Posterior vena cava (tissue), 2 donors: ENCODE results near the gene METTL6. TPM values are rescaled to one million over a fixed set of nuclear protein-coding genes. Genes with fewer than 3 reads are reported as not detected.

Experiments used
- DNase-seq: peaks from one replicate; pipeline ENCODE4 v3.0.0-alpha.2; 2020; ENCODE audit warnings: low spot score
- intact Hi-C, 2 donors: fragments of 100-400 bp; cut with DNase I; formaldehyde crosslinking; loops; one replicate each; pipeline versions ENCODE4 v1.14.1 to v1.14.2; 2022 to 2023
- total RNA-seq, 2 donors: library from RNA; stranded (reverse); fragmentation: NEBNext Ultra II Directional; extraction: Animal tissue kit (Norgen Biotek cat#: 25700); gene quantifications; one replicate each; pipeline ENCODE4 v1.2.1, GENCODE V29; 2021
- donor health status: DM: yes; HTN: yes; CAD: no.
- donor health status: DM: yes; HTN: yes; CAD: no.

The METTL6 gene
- total RNA-seq, 2 donors from 2014 or later, result 10.6 to 11.1 TPM

GRCh38 chr3:15452156-15452555 is 24.8 kb upstream of the METTL6 start:
- no peak for DNase-seq
- intact Hi-C loops, result no loop called here

DNA sequence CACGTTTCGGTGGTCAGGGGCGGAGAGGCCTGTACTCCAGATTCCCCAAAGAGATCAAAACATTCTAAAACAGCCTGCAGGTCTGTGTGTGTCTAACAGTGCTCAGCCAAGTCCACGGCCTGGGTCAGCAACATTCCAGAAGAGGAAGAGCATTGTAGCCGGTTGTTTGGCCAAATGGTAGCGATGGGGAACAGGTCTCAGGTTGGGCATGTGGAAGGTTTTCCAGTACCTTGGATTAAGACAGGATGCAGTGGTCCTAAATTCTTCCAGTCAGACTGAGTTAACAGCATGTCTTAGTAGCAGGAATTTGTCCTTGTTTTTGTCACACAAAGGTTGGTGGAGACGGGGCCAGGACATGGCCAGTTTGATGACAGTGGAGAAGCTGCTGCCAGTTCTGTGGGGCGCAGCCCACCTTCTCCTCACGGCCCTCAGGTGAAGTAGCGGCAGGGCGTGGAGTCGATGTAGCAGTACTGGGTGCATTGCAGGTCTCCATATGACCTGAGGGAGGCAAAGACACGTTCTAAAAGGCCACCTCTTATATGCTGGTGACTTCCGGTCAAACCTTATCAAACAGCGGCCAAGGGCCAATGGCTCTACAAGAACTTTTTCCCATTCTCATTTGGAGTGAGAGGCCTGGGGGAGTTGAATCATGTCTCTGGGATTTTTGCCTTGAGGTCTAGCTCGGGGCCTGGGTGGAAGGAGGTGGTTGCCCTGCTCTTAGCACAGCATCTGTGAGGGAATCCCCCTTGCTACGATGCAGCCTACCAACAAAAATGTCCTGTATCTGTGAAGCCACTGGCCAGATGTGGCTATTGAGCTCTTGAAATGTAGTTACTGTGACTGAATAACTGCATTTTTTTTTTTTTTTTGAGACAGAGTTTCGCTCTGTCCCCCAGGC is 24.1 kb upstream of the METTL6 start:
- intact Hi-C loops, result no loop called here
- DNase-seq, result no peak

DNA sequence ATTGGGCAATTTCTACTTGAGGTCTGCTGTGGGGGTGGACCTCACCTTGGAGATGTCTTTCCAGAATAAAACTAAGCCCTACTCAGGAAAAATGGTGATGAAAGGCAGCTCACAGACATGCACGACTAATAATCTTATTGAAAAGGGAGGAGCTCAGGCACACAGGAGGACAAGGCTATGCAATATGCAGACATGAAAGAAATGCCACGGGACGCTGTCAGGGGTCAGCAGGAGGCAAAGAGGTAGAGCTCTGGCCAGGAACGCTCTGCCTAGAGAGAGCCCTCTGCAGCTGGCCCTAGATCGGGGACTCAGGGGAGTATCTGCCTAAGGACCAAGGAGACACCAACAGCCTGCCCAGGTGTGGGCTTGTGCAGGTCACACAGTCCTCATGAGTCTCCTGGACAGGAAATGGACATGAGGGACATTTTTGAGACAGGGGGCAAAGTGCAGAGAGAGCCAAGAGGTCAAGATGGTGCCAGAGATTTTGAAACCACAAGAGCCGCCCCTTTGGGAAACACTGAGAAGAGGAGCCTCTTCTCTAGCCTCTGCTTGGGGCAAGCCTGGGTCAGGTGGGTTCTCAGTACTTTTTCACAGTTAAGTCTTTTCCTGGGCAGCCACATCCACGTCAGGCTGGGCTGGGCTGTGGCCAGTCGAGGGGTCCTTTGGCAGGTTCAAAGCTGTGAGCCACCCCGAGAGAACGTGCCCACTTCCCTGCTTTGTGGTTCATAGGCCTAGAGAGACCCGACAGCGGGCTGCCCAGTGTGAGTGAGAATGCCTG is 23.3 kb upstream of the METTL6 start:
- no peak for DNase-seq
- intact Hi-C loops, result no loop called here

DNA sequence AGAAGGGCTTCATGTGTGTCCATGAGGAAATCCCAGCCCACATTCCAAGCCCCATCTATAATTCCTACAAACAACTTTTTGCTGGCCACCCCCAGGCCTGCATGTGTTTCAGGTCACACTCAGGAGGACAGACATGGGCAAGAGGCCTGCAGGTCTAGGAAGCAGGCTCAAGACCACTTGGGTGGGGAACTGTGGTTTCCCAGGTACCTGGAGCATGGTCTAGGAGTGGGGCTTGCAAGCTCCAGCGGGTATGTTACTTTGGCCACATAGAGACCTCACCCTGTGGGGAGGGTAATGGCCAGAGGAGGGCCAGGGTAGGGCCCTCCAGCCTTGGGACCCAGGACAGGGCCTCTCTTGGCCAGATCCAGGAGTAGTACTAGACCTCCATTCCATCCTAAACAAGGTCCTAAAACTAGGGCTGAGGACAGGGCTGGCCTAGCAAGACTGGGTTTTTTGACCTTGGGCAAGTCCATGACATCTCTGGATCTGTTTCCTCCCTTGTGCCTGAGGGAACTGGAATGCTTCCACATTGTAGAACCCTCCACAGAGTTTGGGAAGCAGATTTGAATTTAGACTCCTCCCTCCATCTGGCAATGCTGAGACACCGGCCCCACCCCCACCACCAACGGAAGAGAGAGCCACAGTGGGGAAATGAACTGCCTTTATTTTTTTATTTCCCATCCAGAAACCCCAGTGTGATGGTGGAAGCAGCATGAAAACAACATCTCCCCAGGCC is 22.3 kb upstream of the METTL6 start:
- intact Hi-C loops, result no loop called here
- DNase-seq, result no peak

DNA sequence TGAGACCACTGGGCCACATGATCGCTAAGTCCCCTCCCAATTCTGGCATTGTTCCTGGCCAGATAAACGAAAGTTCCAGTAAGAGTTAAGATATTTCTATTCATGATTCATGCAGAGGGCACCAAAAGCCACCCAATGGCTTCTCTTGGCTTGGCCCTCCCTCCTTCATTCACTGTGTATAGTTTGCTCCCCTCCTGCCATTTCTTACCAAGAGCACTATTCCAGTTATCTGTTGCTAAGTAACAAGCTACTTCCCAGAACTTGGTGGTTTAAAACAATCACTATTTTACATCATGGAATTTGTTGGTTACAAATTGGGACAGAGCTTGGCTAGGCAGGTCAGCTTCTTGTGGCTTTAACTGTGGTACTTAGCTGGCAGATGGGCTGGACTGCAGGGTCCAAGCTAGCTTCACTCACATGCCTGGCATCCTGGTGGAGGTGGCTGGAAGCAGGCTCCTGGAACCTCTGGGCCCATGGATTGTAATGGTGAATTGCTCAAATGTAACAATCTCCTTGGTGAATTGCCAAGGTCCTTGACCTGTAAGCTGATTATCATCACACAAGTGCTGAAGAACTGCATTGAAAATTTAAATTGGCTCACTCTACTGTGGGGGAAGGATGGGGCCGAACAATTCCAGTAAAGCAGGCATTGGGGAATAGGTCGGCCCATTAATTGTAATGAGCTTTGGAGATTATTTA is 16.6 kb upstream of the METTL6 start:
- intact Hi-C loops, result no loop called here
- no peak for DNase-seq

- intact Hi-C loops, result no loop called here
- DNase-seq, result no peak
Measured at GRCh38 chr3:15440891-15441290, 13.5 kb upstream of the METTL6 start.

- intact Hi-C loops, result loop anchor here (10.0 kb wide), 2 partner anchors 115 to 125 kb away; no protein-coding TSS in a partner anchor
- DNase-seq, result no peak
Measured at GRCh38 chr3:15439476-15439875, 12.1 kb upstream of the METTL6 start.

- DNase-seq, result no peak
Measured at GRCh38 chr3:15438983-15439382, 11.6 kb upstream of the METTL6 start.

DNA sequence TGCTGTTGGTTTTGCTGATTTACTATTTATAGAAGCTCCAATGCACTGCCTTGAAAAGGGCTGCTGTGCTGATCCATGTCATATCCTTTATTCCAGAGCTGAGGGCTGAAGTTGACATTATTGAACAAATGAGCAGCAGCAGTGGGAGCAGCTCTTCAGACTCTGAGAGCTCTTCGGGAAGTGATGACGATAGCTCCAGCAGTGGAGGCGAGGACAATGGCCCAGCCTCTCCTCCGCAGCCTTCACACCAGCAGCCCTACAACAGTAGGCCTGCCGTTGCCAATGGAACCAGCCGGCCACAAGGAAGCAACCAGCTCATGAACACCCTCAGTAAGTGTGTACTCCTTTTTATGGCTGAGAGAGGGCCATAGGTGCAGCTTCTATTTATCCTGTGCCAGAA is 8.9 kb upstream of the METTL6 start:
- no peak for DNase-seq
- intact Hi-C loops, result loop anchor here (10.0 kb wide), 2 partner anchors 119 to 129 kb away; no protein-coding TSS in a partner anchor

More at GRCh38 chr3:15438983-15439382, 11.6 kb upstream of the METTL6 start:
- intact Hi-C loops, result loop anchor here (10.0 kb wide), 2 partner anchors 116 to 126 kb away; no protein-coding TSS in a partner anchor

GRCh38 chr3:15434756-15435155 is 7.4 kb upstream of the METTL6 start:
- no peak for DNase-seq
- intact Hi-C loops, result loop anchor here (10.0 kb wide), 2 partner anchors 120 to 130 kb away; no protein-coding TSS in a partner anchor

DNA sequence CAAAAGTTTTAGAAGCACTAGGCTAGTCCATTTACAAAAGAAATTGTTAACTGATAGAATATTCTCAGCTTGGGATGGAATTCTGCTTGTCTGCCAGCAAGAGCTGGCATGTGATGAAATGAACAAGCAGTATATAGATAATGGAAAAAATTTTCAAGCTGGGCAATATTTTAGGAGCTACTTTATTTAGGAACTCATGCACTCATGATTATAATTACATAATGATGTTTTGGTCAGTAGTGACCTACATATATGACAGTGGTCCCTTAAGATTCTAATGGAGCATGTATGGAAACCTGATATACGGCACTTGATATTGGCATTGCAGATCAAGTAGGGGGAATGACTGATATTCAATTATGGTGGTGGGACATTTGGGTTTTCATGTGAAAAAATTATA is 6.2 kb upstream of the METTL6 start:
- DNase-seq, result no peak
- intact Hi-C loops, result loop anchor here (2.0 to 10.0 kb wide), 3 partner anchors 73 to 131 kb away; no protein-coding TSS in a partner anchor

GRCh38 chr3:15431256-15431837 is 4.0 kb upstream of the METTL6 start:
- no peak for DNase-seq
- intact Hi-C loops, result loop anchor here (10.0 kb wide), 2 partner anchors 123 to 133 kb away; no protein-coding TSS in a partner anchor

- intact Hi-C loops, result loop anchor here (10.0 kb wide), 2 partner anchors 124 to 134 kb away; no protein-coding TSS in a partner anchor
- no peak for DNase-seq
Measured at GRCh38 chr3:15430624-15431023, 3.3 kb upstream of the METTL6 start.

GRCh38 chr3:15429080-15429479 is 1.7 kb upstream of the METTL6 start:
- intact Hi-C loops, result no loop called here
- no peak for DNase-seq

GRCh38 chr3:15428539-15428938 is 1.2 kb upstream of the METTL6 start:
- intact Hi-C loops, result no loop called here
- no peak for DNase-seq

DNA sequence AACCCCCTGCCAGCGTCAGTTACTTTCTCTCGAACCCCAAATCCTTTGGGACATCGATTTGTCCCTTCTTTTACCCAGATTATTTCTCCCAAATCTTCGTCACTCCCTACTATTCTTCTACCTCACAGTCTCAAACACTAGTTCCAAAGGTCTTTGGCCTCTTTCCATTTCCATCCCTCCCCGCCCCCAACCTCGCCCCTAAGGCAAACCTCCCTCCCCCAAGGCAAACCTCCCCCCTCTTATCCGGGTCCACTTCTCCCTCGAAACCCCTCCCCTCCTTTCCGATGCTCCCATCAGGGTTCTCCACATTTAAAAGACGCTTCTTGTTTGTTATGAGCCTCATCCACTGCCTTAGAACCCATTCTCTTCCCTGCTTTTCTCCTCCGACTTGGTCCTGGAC is 637 bp upstream of the METTL6 start:
- no peak for DNase-seq
- intact Hi-C loops, result no loop called here

- no peak for DNase-seq
- intact Hi-C loops, result no loop called here
Measured at GRCh38 chr3:15426579-15427118, 695 bp downstream of the METTL6 start.

GRCh38 chr3:15420871-15421270 is 6.5 kb downstream of the METTL6 start:
- intact Hi-C loops, result no loop called here
- DNase-seq, result no peak
